HepG2 (cell line): Measurements from ENCODE around the gene RIPOR3. TPM values are rescaled to one million over a fixed set of nuclear protein-coding genes. Genes with fewer than 3 reads are reported as not detected.
A peak's percentile ranks its signal among the peaks of the same experiment; 100 is the strongest.

ENCODE experiments used
- GATAD1 ChIP-seq: IDR thresholded peaks from 2 replicates; pipeline ENCODE4 v1.6.1; 2016; ENCODE audit warnings: missing genetic modification reagents, missing compliant biosample characterization
- KLF9 ChIP-seq: IDR thresholded peaks from 2 replicates; pipeline ENCODE4 v1.6.1; 2016; ENCODE audit warnings: low read depth
- NCOA2 ChIP-seq: sonication (generic); formaldehyde crosslinking; IDR thresholded peaks from 2 replicates; pipeline ENCODE4 v1.8.0; 2022; ENCODE audit warnings: inconsistent platforms
- NFE2L2 ChIP-seq: fragments of 150-350 bp; IDR thresholded peaks from 2 replicates; pipeline ENCODE4 v1.6.1; 2014; ENCODE audit warnings: low read length
- REPIN1 ChIP-seq: sonication (generic); formaldehyde crosslinking; IDR thresholded peaks from 2 replicates; pipeline ENCODE4 v1.8.0; 2022; ENCODE audit warnings: missing genetic modification reagents, low read depth, mild to moderate bottlenecking, borderline replicate concordance
- SNRNP70 ChIP-seq: fragments of 200-400 bp; formaldehyde crosslinking; IDR thresholded peaks from 2 replicates; pipeline ENCODE4 v1.6.1; 2017; ENCODE audit warnings: mild to moderate bottlenecking, low read depth, low read length, moderate library complexity
- ZBTB38 ChIP-seq: sonication (generic); formaldehyde crosslinking; IDR thresholded peaks from 2 replicates; pipeline ENCODE4 v1.5.1; 2020; ENCODE audit warnings: mild to moderate bottlenecking, missing genetic modification reagents
- ZFX ChIP-seq: sonication (generic); formaldehyde crosslinking; IDR thresholded peaks from 2 replicates; pipeline ENCODE4 v1.4.0; 2020; ENCODE audit warnings: mild to moderate bottlenecking, low read depth, missing genetic modification reagents, moderate library complexity
- ZNF782 ChIP-seq: sonication (generic); formaldehyde crosslinking; IDR thresholded peaks from 2 replicates; pipeline ENCODE4 v1.4.0; 2020; ENCODE audit warnings: missing genetic modification reagents, mild to moderate bottlenecking, borderline replicate concordance
- ZSCAN20 ChIP-seq: sonication (generic); formaldehyde crosslinking; IDR thresholded peaks from 2 replicates; pipeline ENCODE4 v1.4.0; 2020; ENCODE audit warnings: missing genetic modification reagents, mild to moderate bottlenecking, borderline replicate concordance
- ZSCAN22 ChIP-seq: sonication (generic); formaldehyde crosslinking; IDR thresholded peaks from 2 replicates; pipeline ENCODE4 v1.4.0; 2020; ENCODE audit warnings: mild to moderate bottlenecking, missing genetic modification reagents
- ZSCAN29 ChIP-seq: sonication (generic); formaldehyde crosslinking; conservative IDR thresholded peaks from 2 replicates; pipeline ENCODE4 v1.4.0; 2020; ENCODE audit warnings: mild to moderate bottlenecking, missing genetic modification reagents
- polyA plus RNA-seq, 8 experiments: library from polyadenylated mRNA; depleted of rRNA in 3 of 8; stranded (reverse) in 7 of 8; unstranded in 1 of 8; fragments of >200 nt; fragmentation: Illumina TruSeq in 4 of 8; extraction: Trizol in 4 of 8; gene quantifications; 2 replicates each; pipeline versions ENCODE4 v1.2.1 to v1.2.3, GENCODE V29; 2011 to 2016; ENCODE audit warnings: low read depth in 4 of 8, missing spikeins in 1 of 8, mixed read lengths in 1 of 8; ENCODE audit not compliant: insufficient read depth in 1 of 8
- total RNA-seq, 5 experiments: library from RNA; depleted of rRNA; stranded (reverse); fragments of >200 nt; fragmentation: Illumina TruSeq; extraction: Trizol; gene quantifications; 2 replicates each; pipeline ENCODE4 v1.2.3, GENCODE V29; 2016; ENCODE audit warnings: low read depth in 1 of 5
- TF ChIP-seq, protein P1 (sequence below): sonication (generic); formaldehyde crosslinking; IDR thresholded peaks from 2 replicates; pipeline ENCODE4 v1.5.0; 2020; ENCODE audit warnings: mild to moderate bottlenecking, missing genetic modification reagents
- TF ChIP-seq, protein P2 (sequence below): sonication (generic); formaldehyde crosslinking; conservative IDR thresholded peaks from 2 replicates; pipeline ENCODE4 v1.4.0; 2020; ENCODE audit warnings: mild to moderate bottlenecking, missing genetic modification reagents, moderate library complexity
- TF ChIP-seq, protein P3 (sequence below): sonication (generic); formaldehyde crosslinking; IDR thresholded peaks from 2 replicates; pipeline ENCODE4 v1.4.0; 2020; ENCODE audit warnings: missing genetic modification reagents
- TF ChIP-seq, protein P4 (sequence below): sonication (generic); formaldehyde crosslinking; IDR thresholded peaks from 2 replicates; pipeline ENCODE4 v1.5.1; 2020; ENCODE audit warnings: missing genetic modification reagents, mild to moderate bottlenecking, borderline replicate concordance

The RIPOR3 gene
- total and polyA plus RNA-seq, 2 of the 13 experiments (the other 11 are each of a cell fraction or from before 2014, with no cell fraction given) = 0.18 TPM; not detected in 1

DNA sequence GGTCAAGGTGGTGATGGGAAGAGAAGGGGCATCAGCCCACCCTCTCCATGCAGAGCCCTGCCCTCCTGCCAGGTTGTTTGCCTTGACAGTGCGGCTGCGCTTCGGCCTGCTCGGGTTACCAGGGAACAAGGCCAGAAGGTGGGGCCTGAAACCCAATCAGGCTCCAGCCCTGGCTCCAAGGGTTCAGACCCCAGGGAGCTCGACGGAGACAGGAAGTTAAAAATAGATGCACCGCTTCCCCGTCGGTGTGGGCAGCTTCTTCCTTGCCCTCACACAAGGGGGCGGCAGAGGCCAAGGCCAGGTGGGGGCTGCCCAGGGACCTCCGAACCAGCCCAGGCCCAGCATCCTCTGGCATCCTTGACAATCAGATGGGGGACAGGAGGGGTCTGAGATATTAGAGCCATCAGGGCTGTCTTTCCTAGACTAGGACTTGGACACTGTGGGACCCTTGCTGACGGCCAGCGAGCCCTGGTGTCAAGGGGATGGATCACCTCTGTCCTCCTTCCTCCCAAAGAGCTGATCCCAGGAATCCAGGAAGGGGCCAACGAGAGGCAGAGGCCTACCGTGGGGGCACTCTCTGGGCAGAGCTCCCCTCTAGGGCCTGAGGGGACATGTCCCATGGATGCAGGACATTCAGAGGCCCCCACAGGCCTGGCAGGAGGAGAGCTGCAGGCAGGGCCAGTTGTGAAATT, 65.2 kb downstream of the RIPOR3 start (continued):
- TF ChIP-seq, protein P1, sequence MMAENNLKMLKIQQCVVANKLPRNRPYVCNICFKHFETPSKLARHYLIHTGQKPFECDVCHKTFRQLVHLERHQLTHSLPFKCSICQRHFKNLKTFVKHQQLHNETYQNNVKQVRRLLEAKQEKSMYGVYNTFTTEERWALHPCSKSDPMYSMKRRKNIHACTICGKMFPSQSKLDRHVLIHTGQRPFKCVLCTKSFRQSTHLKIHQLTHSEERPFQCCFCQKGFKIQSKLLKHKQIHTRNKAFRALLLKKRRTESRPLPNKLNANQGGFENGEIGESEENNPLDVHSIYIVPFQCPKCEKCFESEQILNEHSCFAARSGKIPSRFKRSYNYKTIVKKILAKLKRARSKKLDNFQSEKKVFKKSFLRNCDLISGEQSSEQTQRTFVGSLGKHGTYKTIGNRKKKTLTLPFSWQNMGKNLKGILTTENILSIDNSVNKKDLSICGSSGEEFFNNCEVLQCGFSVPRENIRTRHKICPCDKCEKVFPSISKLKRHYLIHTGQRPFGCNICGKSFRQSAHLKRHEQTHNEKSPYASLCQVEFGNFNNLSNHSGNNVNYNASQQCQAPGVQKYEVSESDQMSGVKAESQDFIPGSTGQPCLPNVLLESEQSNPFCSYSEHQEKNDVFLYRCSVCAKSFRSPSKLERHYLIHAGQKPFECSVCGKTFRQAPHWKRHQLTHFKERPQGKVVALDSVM (CRISPR knock-in tag) = no peak
- TF ChIP-seq ZSCAN29 (CRISPR knock-in tag) = peak; percentile 40; the same call in 1 of the 2 replicates
- TF ChIP-seq KLF9 (CRISPR knock-in tag) = no peak
- TF ChIP-seq REPIN1 (CRISPR knock-in tag) = no peak
- no peak for TF ChIP-seq SNRNP70
- no peak for TF ChIP-seq ZSCAN22
- TF ChIP-seq, protein P2, sequence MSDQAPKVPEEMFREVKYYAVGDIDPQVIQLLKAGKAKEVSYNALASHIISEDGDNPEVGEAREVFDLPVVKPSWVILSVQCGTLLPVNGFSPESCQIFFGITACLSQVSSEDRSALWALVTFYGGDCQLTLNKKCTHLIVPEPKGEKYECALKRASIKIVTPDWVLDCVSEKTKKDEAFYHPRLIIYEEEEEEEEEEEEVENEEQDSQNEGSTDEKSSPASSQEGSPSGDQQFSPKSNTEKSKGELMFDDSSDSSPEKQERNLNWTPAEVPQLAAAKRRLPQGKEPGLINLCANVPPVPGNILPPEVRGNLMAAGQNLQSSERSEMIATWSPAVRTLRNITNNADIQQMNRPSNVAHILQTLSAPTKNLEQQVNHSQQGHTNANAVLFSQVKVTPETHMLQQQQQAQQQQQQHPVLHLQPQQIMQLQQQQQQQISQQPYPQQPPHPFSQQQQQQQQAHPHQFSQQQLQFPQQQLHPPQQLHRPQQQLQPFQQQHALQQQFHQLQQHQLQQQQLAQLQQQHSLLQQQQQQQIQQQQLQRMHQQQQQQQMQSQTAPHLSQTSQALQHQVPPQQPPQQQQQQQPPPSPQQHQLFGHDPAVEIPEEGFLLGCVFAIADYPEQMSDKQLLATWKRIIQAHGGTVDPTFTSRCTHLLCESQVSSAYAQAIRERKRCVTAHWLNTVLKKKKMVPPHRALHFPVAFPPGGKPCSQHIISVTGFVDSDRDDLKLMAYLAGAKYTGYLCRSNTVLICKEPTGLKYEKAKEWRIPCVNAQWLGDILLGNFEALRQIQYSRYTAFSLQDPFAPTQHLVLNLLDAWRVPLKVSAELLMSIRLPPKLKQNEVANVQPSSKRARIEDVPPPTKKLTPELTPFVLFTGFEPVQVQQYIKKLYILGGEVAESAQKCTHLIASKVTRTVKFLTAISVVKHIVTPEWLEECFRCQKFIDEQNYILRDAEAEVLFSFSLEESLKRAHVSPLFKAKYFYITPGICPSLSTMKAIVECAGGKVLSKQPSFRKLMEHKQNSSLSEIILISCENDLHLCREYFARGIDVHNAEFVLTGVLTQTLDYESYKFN (CRISPR knock-in tag) = peak; percentile 38; the same call in 1 of the 2 replicates
- TF ChIP-seq ZNF782 (CRISPR knock-in tag) = 0 out of 2 replicates have a peak, but pooled peaks have one; percentile 5
- peak; percentile 68 for TF ChIP-seq GATAD1 (CRISPR knock-in tag)
- TF ChIP-seq ZBTB38 = peak; percentile 41; the same call in 1 of the 2 replicates
- TF ChIP-seq ZSCAN20 (CRISPR knock-in tag) = no peak
- TF ChIP-seq, protein P3, sequence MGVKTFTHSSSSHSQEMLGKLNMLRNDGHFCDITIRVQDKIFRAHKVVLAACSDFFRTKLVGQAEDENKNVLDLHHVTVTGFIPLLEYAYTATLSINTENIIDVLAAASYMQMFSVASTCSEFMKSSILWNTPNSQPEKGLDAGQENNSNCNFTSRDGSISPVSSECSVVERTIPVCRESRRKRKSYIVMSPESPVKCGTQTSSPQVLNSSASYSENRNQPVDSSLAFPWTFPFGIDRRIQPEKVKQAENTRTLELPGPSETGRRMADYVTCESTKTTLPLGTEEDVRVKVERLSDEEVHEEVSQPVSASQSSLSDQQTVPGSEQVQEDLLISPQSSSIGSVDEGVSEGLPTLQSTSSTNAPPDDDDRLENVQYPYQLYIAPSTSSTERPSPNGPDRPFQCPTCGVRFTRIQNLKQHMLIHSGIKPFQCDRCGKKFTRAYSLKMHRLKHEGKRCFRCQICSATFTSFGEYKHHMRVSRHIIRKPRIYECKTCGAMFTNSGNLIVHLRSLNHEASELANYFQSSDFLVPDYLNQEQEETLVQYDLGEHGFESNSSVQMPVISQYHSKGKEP (CRISPR knock-in tag) = no peak
- TF ChIP-seq ZFX (CRISPR knock-in tag) = peak; percentile 62; the same call in 1 of the 2 replicates
- TF ChIP-seq NCOA2 = peak; percentile 16; the same call in 1 of the 2 replicates
- no peak for TF ChIP-seq NFE2L2
- TF ChIP-seq, protein P4, sequence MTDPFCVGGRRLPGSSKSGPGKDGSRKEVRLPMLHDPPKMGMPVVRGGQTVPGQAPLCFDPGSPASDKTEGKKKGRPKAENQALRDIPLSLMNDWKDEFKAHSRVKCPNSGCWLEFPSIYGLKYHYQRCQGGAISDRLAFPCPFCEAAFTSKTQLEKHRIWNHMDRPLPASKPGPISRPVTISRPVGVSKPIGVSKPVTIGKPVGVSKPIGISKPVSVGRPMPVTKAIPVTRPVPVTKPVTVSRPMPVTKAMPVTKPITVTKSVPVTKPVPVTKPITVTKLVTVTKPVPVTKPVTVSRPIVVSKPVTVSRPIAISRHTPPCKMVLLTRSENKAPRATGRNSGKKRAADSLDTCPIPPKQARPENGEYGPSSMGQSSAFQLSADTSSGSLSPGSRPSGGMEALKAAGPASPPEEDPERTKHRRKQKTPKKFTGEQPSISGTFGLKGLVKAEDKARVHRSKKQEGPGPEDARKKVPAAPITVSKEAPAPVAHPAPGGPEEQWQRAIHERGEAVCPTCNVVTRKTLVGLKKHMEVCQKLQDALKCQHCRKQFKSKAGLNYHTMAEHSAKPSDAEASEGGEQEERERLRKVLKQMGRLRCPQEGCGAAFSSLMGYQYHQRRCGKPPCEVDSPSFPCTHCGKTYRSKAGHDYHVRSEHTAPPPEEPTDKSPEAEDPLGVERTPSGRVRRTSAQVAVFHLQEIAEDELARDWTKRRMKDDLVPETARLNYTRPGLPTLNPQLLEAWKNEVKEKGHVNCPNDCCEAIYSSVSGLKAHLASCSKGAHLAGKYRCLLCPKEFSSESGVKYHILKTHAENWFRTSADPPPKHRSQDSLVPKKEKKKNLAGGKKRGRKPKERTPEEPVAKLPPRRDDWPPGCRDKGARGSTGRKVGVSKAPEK = no peak
